Measurements from ENCODE around the gene TMBIM4. TPM values are rescaled to one million over a fixed set of nuclear protein-coding genes. Genes with fewer than 3 reads are reported as not detected.

The TMBIM4 gene
- total and polyA plus RNA-seq, 10 of the 15 experiments (the other 5 are each of a cell fraction or from before 2014, with no cell fraction given) = 38.8 to 341 (median 82.8) TPM

DNA sequence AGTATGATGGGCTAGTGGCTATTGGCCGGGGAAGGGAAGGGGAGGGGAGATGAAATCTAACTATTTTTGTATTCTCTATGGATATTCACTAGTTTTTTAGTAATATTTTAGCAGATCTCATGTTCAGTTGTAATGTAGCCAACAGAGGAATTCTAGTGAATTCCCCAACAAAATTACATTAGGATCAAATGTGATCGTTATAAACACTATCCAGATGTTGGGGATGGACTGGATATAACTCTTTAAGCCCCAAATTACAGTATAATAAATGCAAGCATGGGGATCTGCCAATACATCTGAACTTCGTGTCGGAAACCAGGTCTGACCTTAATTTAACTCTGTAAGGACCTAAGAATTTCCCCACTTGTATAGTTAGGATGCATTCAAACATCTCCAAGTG is 60.7 kb downstream of the TMBIM4 start:
- WGBS (ENCODE audit: insufficient coverage, insufficient replicate concordance, low lambda C conversion rate, missing lambda C conversion rate) = 32% methylated on average over 4 of the region's 4 CpGs
- Histone ChIP-seq H3K4me1 (ENCODE audit: control insufficient read depth, insufficient read depth, low read length) (no peaks in the 10 kb centered on the region), H2AFZ (ENCODE audit: control insufficient read depth, low read depth, low read length) (no peak overlapping the region), H3K27me3 (replicated peaks in 1 of 2; ENCODE audit: control insufficient read depth in 2 of 2, insufficient read depth in 2 of 2, low read length in 1 of 2) (no peaks in the 10 kb centered on the region), H3K4me3 (no peak overlapping the region), H3K27ac (ENCODE audit: control insufficient read depth, insufficient read depth) (no peak overlapping the region), H4K20me1 (ENCODE audit: control insufficient read depth, insufficient read depth) (no peaks in the 10 kb centered on the region), H3K79me2 (ENCODE audit: control insufficient read depth, insufficient read depth, low read length) (no peaks in the 10 kb centered on the region), H3K4me2 (ENCODE audit: control insufficient read depth, insufficient read depth) (no peak overlapping the region), H3K9ac (ENCODE audit: control insufficient read depth, insufficient read depth, low read length) (no peak overlapping the region), H3K9me3 (replicated peaks; ENCODE audit: control insufficient read depth, insufficient read depth, low read length) (no peaks in the 10 kb centered on the region), H3K36me3 (ENCODE audit: control insufficient read depth in 2 of 2, insufficient read depth in 2 of 2, low read length in 1 of 2) (no peaks in the 10 kb centered on the region)
- no peak for ATAC-seq
- ChIA-PET POLR2A (no interaction called here), CTCF (interaction anchor here (0.8 to 6.2 kb wide), 2 partner anchors 50 to 506 kb away, joined by 3 to 37 read pairs; no protein-coding TSS in a partner anchor), SMC1A (ENCODE audit: uncharacterized antibody, unreplicated experiment) (interaction anchor here (1.0 to 2.0 kb wide), 4 partner anchors 22 to 553 kb away, joined by 3 to 7 read pairs (median 6); no protein-coding TSS in a partner anchor), RAD21 (ENCODE audit: unreplicated experiment) (no interaction called here)
- BruUV-seq (replicated peaks) = no TSS peak
- no peak for TF ChIP-seq SPI1 (IDR thresholded peaks at IDR 0.05; ENCODE audit: borderline replicate concordance, insufficient read depth, low read depth, low read length)
- TF ChIP-seq NBN (IDR thresholded peaks at IDR 0.05) = no peak
- TF ChIP-seq POLR2A (IDR thresholded peaks at IDR 0.05; ENCODE audit: low read depth, low read length) = no peak
- TF ChIP-seq POU2F2 (IDR thresholded peaks at IDR 0.05; ENCODE audit: borderline replicate concordance, low read depth, low read length) = no peak
- no peak for TF ChIP-seq POLR2AphosphoS2 (IDR thresholded peaks at IDR 0.05; ENCODE audit: low read depth, low read length)
- TF ChIP-seq ETV6 (conservative IDR thresholded peaks at IDR 0.05 in 1 of 2, IDR thresholded peaks at IDR 0.05 in 1 of 2; ENCODE audit: borderline replicate concordance in 1 of 2, low read depth in 1 of 2) = no peak
- TF ChIP-seq SMAD5 (IDR thresholded peaks at IDR 0.05; ENCODE audit: low read depth) = no peak
- no peak for TF ChIP-seq MEF2B (IDR thresholded peaks at IDR 0.05; ENCODE audit: partially characterized antibody, poor library complexity, severe bottlenecking)
- intact Hi-C loops (cut with micrococcal nuclease; ENCODE audit: unreplicated experiment) (loop anchor here (5.0 kb wide), 2 partner anchors 157 to 298 kb away; no protein-coding TSS in a partner anchor), in situ Hi-C loops (cut with MboI) (loop anchor here (5.0 to 10.0 kb wide), 3 partner anchors 552 to 1214 kb away; no protein-coding TSS in a partner anchor)
- FAIRE-seq = no peak
- no peak for DNase-seq (ENCODE audit: low read depth, low spot score)

All from GM12878 (cell line).